SK-N-SH (cell line): ENCODE data around the gene PHC2. TPM values are rescaled to one million over a fixed set of nuclear protein-coding genes. Genes with fewer than 3 reads are reported as not detected.

Source experiments
- CTCF ChIA-PET: fragments of 300-600, 350-600 bp; formaldehyde crosslinking; extraction: SDS; loops from one replicate; lab custom pipeline; 2021; lab: Yijun Ruan, JAX
- POLR2A ChIA-PET: fragments of 350-600 bp; sonication (Branson Sonifier 250); formaldehyde crosslinking; extraction: SDS; loops from one replicate; lab custom pipeline; 2020; ENCODE audit warnings: antibody characterized with exemption, inconsistent platforms; lab: Yijun Ruan, JAX
- DNase-seq: peaks from one replicate; pipeline ENCODE4 v3.0.0; 2012
- H2AFZ ChIP-seq: fragments of 200-600 bp; sonication (generic); 2 replicates; pipeline ENCODE4 v1.8.1; 2016; ENCODE audit warnings: antibody characterized with exemption, mild to moderate bottlenecking, low read depth
- H3F3A ChIP-seq: fragments of 200-600 bp; sonication (generic); replicated peaks from 2 replicates; pipeline ENCODE3; 2016; ENCODE audit warnings: antibody characterized with exemption, mild to moderate bottlenecking; ENCODE audit not compliant: insufficient read depth
- H3K27ac ChIP-seq, 2 experiments: fragments of 200-500 bp in 1 of 2; fragments of 200-600 bp in 1 of 2; sonication (Bioruptor generic) in 1 of 2; sonication (generic), shearing (Covaris generic) in 1 of 2; 2 replicates each; pipeline versions ENCODE4 v1.5.1 to v1.6.1; 2014 to 2016; ENCODE audit warnings: low read depth in 2 of 2, inconsistent platforms in 1 of 2, low read length in 1 of 2, mild to moderate bottlenecking in 1 of 2, mixed read lengths in 1 of 2
- H3K27me3 ChIP-seq: fragments of 200-600 bp; sonication (generic), shearing (Covaris generic); 2 replicates; pipeline ENCODE4 v1.6.1; 2016; ENCODE audit warnings: mixed run types; ENCODE audit not compliant: insufficient read depth
- H3K36me3 ChIP-seq, 2 experiments: fragments of 200-500 bp in 1 of 2; fragments of 200-600 bp in 1 of 2; sonication (Bioruptor generic) in 1 of 2; sonication (generic) in 1 of 2; replicated peaks in 1 of 2; 2 replicates each; pipeline versions ENCODE3 to v1.5.1; 2014 to 2016; ENCODE audit warnings: low read length in 1 of 2, mild to moderate bottlenecking in 1 of 2; ENCODE audit not compliant: insufficient read depth in 2 of 2, control insufficient read depth in 1 of 2
- H3K4me1 ChIP-seq, 2 experiments: fragments of 200-500 bp in 1 of 2; fragments of 200-600 bp in 1 of 2; sonication (Bioruptor generic) in 1 of 2; sonication (generic), shearing (Covaris generic) in 1 of 2; 2 replicates each; pipeline versions ENCODE4 v1.5.1 to v1.6.1; 2014 to 2016; ENCODE audit warnings: low read depth in 1 of 2, low read length in 1 of 2, mixed run types in 1 of 2; ENCODE audit not compliant: insufficient read depth in 2 of 2, control insufficient read depth in 1 of 2
- H3K4me2 ChIP-seq: fragments of 200-600 bp; sonication (generic), shearing (Covaris generic); 2 replicates; pipeline ENCODE4 v1.6.1; 2017; ENCODE audit warnings: mixed run types
- H3K4me3 ChIP-seq, 2 experiments: fragments of 200-500 bp in 1 of 2; fragments of 200-600 bp in 1 of 2; sonication (Bioruptor generic) in 1 of 2; sonication (generic), shearing (Covaris generic) in 1 of 2; 2 replicates each; pipeline versions ENCODE4 v1.5.1 to v1.8.1; 2014 to 2016; ENCODE audit warnings: low read depth in 2 of 2, inconsistent platforms in 1 of 2, low read length in 1 of 2, mild to moderate bottlenecking in 1 of 2, mixed read lengths in 1 of 2, moderate library complexity in 1 of 2
- H3K79me2 ChIP-seq: fragments of 200-600 bp; sonication (generic); 2 replicates; pipeline ENCODE4 v1.8.1; 2017; ENCODE audit warnings: mild to moderate bottlenecking; ENCODE audit not compliant: insufficient read depth
- H3K9ac ChIP-seq: fragments of 200-600 bp; sonication (generic); 2 replicates; pipeline ENCODE4 v1.6.1; 2017; ENCODE audit warnings: mixed run types
- H3K9me2 ChIP-seq: fragments of 200-600 bp; sonication (generic); 2 replicates; pipeline ENCODE4 v1.6.1; 2017; ENCODE audit warnings: mixed run types
- H3K9me3 ChIP-seq: fragments of 200-600 bp; sonication (generic); 2 replicates; pipeline ENCODE4 v1.6.1; 2017; ENCODE audit warnings: mixed run types, mild to moderate bottlenecking, moderate library complexity
- H4K20me1 ChIP-seq: fragments of 200-600 bp; sonication (generic); 2 replicates; pipeline ENCODE4 v1.6.1; 2017; ENCODE audit warnings: mild to moderate bottlenecking, mixed run types; ENCODE audit not compliant: insufficient read depth
- CHD2 ChIP-seq: fragments of 150-350 bp; IDR thresholded peaks from 2 replicates; pipeline ENCODE4 v1.6.1; 2018; ENCODE audit warnings: low read length; ENCODE audit not compliant: partially characterized antibody
- CTCF ChIP-seq: fragments of 200-600 bp; sonication (generic); IDR thresholded peaks from 2 replicates; pipeline ENCODE4 v1.6.1; 2017; ENCODE audit warnings: antibody characterized with exemption, mild to moderate bottlenecking, moderate library complexity
- ELF1 ChIP-seq: IDR thresholded peaks from 2 replicates; pipeline ENCODE4 v1.4.0; 2012
- FOXJ3 ChIP-seq: sonication (generic); formaldehyde crosslinking; IDR thresholded peaks from 2 replicates; pipeline ENCODE4 v1.5.1; 2020; ENCODE audit warnings: mild to moderate bottlenecking, missing genetic modification reagents
- GATA2 ChIP-seq: sonication (generic); formaldehyde crosslinking; IDR thresholded peaks from 2 replicates; pipeline ENCODE4 v1.5.0; 2020; ENCODE audit warnings: mild to moderate bottlenecking, missing genetic modification reagents
- MAX ChIP-seq: IDR thresholded peaks from 2 replicates; pipeline ENCODE4 v1.4.0; 2012; ENCODE audit warnings: low read depth
- MEF2A ChIP-seq: IDR thresholded peaks from 2 replicates; pipeline ENCODE4 v1.4.0; 2012; ENCODE audit warnings: low read depth, borderline replicate concordance
- REST ChIP-seq: IDR thresholded peaks from 2 replicates; pipeline ENCODE4 v1.6.1; 2012; ENCODE audit warnings: mild to moderate bottlenecking, low read depth, low read length, moderate library complexity
- RFX5 ChIP-seq: IDR thresholded peaks from 2 replicates; pipeline ENCODE4 v1.6.1; 2012; ENCODE audit warnings: mild to moderate bottlenecking, improper control_type of control experiment, low read length
- TAF1 ChIP-seq: IDR thresholded peaks from 2 replicates; pipeline ENCODE4 v1.6.1; 2012; ENCODE audit warnings: low read depth, mild to moderate bottlenecking, low read length, moderate library complexity, borderline replicate concordance
- TCF12 ChIP-seq: IDR thresholded peaks from 2 replicates; pipeline ENCODE4 v1.4.0; 2012
- YY1 ChIP-seq: IDR thresholded peaks from 2 replicates; pipeline ENCODE4 v1.4.0; 2012; ENCODE audit warnings: low read depth, mild to moderate bottlenecking
- WGBS: methylation state at CpG from one replicate; pipeline ENCODE4 v1.1.6; 2017; ENCODE audit warnings: low lambda C conversion rate; 5-methylcytosine and 5-hydroxymethylcytosine counted together
- polyA plus RNA-seq, 3 experiments: library from polyadenylated mRNA; depleted of rRNA; stranded (reverse); fragments of >200 nt; gene quantifications; 2 replicates each; pipeline ENCODE4 v1.2.3, GENCODE V29; 2012
- TF ChIP-seq, protein P1 (sequence below): fragments of 150-350 bp; IDR thresholded peaks from 2 replicates; pipeline ENCODE4 v1.6.1; 2017; ENCODE audit warnings: antibody characterized with exemption, low read length, low read depth, borderline replicate concordance
- TF ChIP-seq, protein P2 (sequence below): IDR thresholded peaks from 2 replicates; pipeline ENCODE4 v1.4.0; 2012; ENCODE audit warnings: low read depth, borderline replicate concordance

PHC2 gene
- polyA plus RNA-seq, 1 of the 3 experiments (the other 2 are of a cell fraction): 98.7 TPM

GRCh38 chr1:33399375-33399774, 31.5 kb downstream of the PHC2 start:
- 76% methylated on average over 3 of the region's 3 CpGs for WGBS
- H3F3A ChIP-seq: peaks cover 4% of the 10 kb centered on the region
- TF ChIP-seq CTCF: no peak
- no peak for TF ChIP-seq ELF1
- no peak for TF ChIP-seq CHD2
- no peak for TF ChIP-seq RFX5
- TF ChIP-seq REST: no peak
- no peak for TF ChIP-seq FOXJ3 (CRISPR knock-in tag)
- TF ChIP-seq MEF2A: no peak
- no peak overlapping the region for H3K4me2 ChIP-seq
- no peaks in the 10 kb centered on the region for H3K27me3 ChIP-seq
- peaks cover 0 to 7% of the 10 kb centered on the region in 2 experiments for H3K36me3 ChIP-seq
- H3K79me2 ChIP-seq: no peaks in the 10 kb centered on the region
- peaks cover 0 to 4% of the 10 kb centered on the region in 2 experiments; a peak in 1 of 4 replicates for H3K4me1 ChIP-seq
- POLR2A ChIA-PET: no interaction called here
- no peaks in the 10 kb centered on the region for H3K9me3 ChIP-seq
- no peak overlapping the region for H3K9ac ChIP-seq
- H4K20me1 ChIP-seq: no peaks in the 10 kb centered on the region
- DNase-seq: no peak
- no peak overlapping the region for H3K27ac ChIP-seq
- CTCF ChIA-PET: interaction anchor here (1.0 kb wide), 1 partner anchor 31 kb away, joined by 3 read pairs; no protein-coding TSS in a partner anchor
- no peak overlapping the region for H3K4me3 ChIP-seq
- no peak overlapping the region for H2AFZ ChIP-seq
- H3K9me2 ChIP-seq: no peaks in the 10 kb centered on the region

DNA sequence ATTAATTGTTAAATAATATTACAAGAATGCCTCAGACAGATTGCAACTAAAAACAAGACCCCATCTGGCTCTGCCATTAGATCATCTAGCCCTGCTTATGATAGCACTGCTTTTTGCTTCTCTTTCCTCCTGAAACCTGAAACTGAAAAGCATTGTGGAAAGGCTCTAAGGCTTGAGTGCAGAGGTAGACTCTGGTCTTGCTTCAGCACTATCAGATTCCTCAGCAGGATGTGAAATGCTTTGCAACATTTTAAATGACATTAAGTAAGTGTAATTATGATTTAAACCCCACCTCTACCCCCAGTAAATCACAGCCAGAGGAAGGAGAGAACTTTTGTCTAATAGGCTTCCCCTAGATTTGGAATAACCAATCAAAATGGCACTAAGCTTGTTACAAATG, 32.9 kb downstream of the PHC2 start:
- peaks cover 0 to 9% of the 10 kb centered on the region in 2 experiments; a peak in 2 of 4 replicates for H3K4me1 ChIP-seq
- H3K9me3 ChIP-seq: no peaks in the 10 kb centered on the region
- H3K9me2 ChIP-seq: no peaks in the 10 kb centered on the region
- no peak for DNase-seq
- H3K79me2 ChIP-seq: no peaks in the 10 kb centered on the region
- H3K27me3 ChIP-seq: no peaks in the 10 kb centered on the region
- no peak overlapping the region for H2AFZ ChIP-seq
- no peaks in the 10 kb centered on the region for H4K20me1 ChIP-seq
- no peak overlapping the region for H3K27ac ChIP-seq
- ChIA-PET CTCF (no interaction called here), POLR2A (no interaction called here)
- peaks cover 0 to 7% of the 10 kb centered on the region in 2 experiments for H3K36me3 ChIP-seq
- no peak overlapping the region for H3K4me2 ChIP-seq
- H3K9ac ChIP-seq: no peak overlapping the region
- peaks cover 4% of the 10 kb centered on the region for H3F3A ChIP-seq
- H3K4me3 ChIP-seq: no peak overlapping the region
- TF ChIP-seq, protein P1, sequence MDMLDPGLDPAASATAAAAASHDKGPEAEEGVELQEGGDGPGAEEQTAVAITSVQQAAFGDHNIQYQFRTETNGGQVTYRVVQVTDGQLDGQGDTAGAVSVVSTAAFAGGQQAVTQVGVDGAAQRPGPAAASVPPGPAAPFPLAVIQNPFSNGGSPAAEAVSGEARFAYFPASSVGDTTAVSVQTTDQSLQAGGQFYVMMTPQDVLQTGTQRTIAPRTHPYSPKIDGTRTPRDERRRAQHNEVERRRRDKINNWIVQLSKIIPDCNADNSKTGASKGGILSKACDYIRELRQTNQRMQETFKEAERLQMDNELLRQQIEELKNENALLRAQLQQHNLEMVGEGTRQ: no peak
- TF ChIP-seq TAF1: no peak
- TF ChIP-seq MEF2A: no peak
- TF ChIP-seq, protein P2, sequence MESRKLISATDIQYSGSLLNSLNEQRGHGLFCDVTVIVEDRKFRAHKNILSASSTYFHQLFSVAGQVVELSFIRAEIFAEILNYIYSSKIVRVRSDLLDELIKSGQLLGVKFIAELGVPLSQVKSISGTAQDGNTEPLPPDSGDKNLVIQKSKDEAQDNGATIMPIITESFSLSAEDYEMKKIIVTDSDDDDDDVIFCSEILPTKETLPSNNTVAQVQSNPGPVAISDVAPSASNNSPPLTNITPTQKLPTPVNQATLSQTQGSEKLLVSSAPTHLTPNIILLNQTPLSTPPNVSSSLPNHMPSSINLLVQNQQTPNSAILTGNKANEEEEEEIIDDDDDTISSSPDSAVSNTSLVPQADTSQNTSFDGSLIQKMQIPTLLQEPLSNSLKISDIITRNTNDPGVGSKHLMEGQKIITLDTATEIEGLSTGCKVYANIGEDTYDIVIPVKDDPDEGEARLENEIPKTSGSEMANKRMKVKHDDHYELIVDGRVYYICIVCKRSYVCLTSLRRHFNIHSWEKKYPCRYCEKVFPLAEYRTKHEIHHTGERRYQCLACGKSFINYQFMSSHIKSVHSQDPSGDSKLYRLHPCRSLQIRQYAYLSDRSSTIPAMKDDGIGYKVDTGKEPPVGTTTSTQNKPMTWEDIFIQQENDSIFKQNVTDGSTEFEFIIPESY: no peak
- TF ChIP-seq GATA2: no peak
- TF ChIP-seq MAX: no peak
- TF ChIP-seq TCF12: no peak
- no peak for TF ChIP-seq YY1
- no peak for TF ChIP-seq REST
